Measurements from ENCODE around the gene ELAVL1.
A peak's percentile ranks its signal among the peaks of the same experiment; 100 is the strongest.

GRCh38 chr19:7982651-7983099 is 22.8 kb downstream of the ELAVL1 start:
- no peak for TF ChIP-seq POLR2A (IDR thresholded peaks at IDR 0.05)
- TF ChIP-seq CTCF (IDR thresholded peaks at IDR 0.05 in 8 of 11, conservative IDR thresholded peaks at IDR 0.05 in 3 of 11): no peak
- TF ChIP-seq POLR2AphosphoS5 (IDR thresholded peaks at IDR 0.05): peak in 2 of 3 donors; percentile 65 to 69
